HCT116 (cell line): ENCODE data around the gene PYGO2. TPM values are rescaled to one million over a fixed set of nuclear protein-coding genes. Genes with fewer than 3 reads are reported as not detected.
A peak's percentile ranks its signal among the peaks of the same experiment; 100 is the strongest.

Source experiments
- ATAC-seq: fragments of 200-7000 bp; cut with Tn5 transposase; 2 replicates; pipeline ENCODE4 v1.9.1; 2020; ENCODE audit warnings: mild to moderate bottlenecking, moderate library complexity
- BruUV-seq: library from RNA; stranded (reverse); fragments of 400-500 nt; replicated peaks from 2 replicates; lab custom pipeline; 2021; lab: Mats Ljungman, UMichigan
- CTCF ChIA-PET: fragments of 300-600 bp; sonication (Branson Sonifier 250); formaldehyde crosslinking; loops from one replicate; lab custom pipeline; 2021; ENCODE audit warnings: antibody characterized with exemption; lab: Charles Lee
- POLR2A ChIA-PET: fragments of 300-600, 350-600 bp; sonication (Branson Sonifier 250); formaldehyde crosslinking; loops from one replicate; lab custom pipeline; 2021; ENCODE audit warnings: antibody characterized with exemption; lab: Charles Lee
- RAD21 ChIA-PET, 2 experiments: fragments of 300-600 bp; sonication (Branson Sonifier 250); formaldehyde crosslinking; loops; one replicate each; lab custom pipeline; 2023; ENCODE audit warnings: low total read pairs in 2 of 2; ENCODE audit not compliant: uncharacterized antibody in 2 of 2, unreplicated experiment in 2 of 2, low non-redundant PET in 1 of 2; lab: Charles Lee
- DNase-seq: peaks from one replicate; pipeline ENCODE4 v3.0.0-alpha.2; 2010; ENCODE audit warnings: low read depth, low spot score
- H2AFZ ChIP-seq: fragments of 200-600 bp; shearing (Covaris generic), sonication (generic); 2 replicates; pipeline ENCODE4 v1.6.1; 2017; ENCODE audit warnings: low read depth, mixed run types, mixed read lengths, antibody characterized with exemption, low read length; ENCODE audit not compliant: poor library complexity, severe bottlenecking
- H3K27ac ChIP-seq: 2 replicates; pipeline ENCODE4 v1.5.1; 2012; ENCODE audit warnings: low read depth, low read length
- H3K27me3 ChIP-seq: fragments of 200-600 bp; sonication (generic); 2 replicates; pipeline ENCODE4 v1.6.1; 2016; ENCODE audit warnings: mixed run types, low read length, mixed read lengths; ENCODE audit not compliant: insufficient read depth
- H3K36me3 ChIP-seq, 2 experiments: fragments of 200-500 bp in 1 of 2; fragments of 200-600 bp in 1 of 2; sonication (Bioruptor generic) in 1 of 2; sonication (generic) in 1 of 2; 2 replicates each; pipeline versions ENCODE4 v1.5.1 to v1.6.1; 2014 to 2016; ENCODE audit warnings: low read length in 2 of 2, inconsistent platforms in 1 of 2, mixed read lengths in 1 of 2, mixed run types in 1 of 2; ENCODE audit not compliant: insufficient read depth in 2 of 2, control insufficient read depth in 1 of 2
- H3K4me1 ChIP-seq, 2 experiments: fragments of 200-600 bp in 1 of 2; sonication (generic) in 1 of 2; 2 replicates each; pipeline versions ENCODE4 v1.5.1 to v1.6.1; 2012 to 2017; ENCODE audit warnings: low read length in 2 of 2, inconsistent platforms in 1 of 2, mild to moderate bottlenecking in 1 of 2, mixed read lengths in 1 of 2, mixed run types in 1 of 2, moderate library complexity in 1 of 2; ENCODE audit not compliant: insufficient read depth in 2 of 2, control insufficient read depth in 1 of 2
- H3K4me2 ChIP-seq: fragments of 200-600 bp; sonication (generic); 2 replicates; pipeline ENCODE4 v1.6.1; 2017; ENCODE audit warnings: mixed run types, low read length, mixed read lengths
- H3K4me3 ChIP-seq, 2 experiments: fragments of 200-600 bp in 1 of 2; sonication (generic) in 1 of 2; replicated peaks in 1 of 2; 2 replicates each; pipeline ENCODE4 v1.5.1; 2011 to 2016; ENCODE audit warnings: low read length in 2 of 2, control low read depth in 1 of 2, low read depth in 1 of 2, mild to moderate bottlenecking in 1 of 2, mixed read lengths in 1 of 2, mixed run types in 1 of 2
- H3K79me2 ChIP-seq: fragments of 200-600 bp; sonication (generic); 2 replicates; pipeline ENCODE4 v1.6.1; 2017; ENCODE audit warnings: mild to moderate bottlenecking, mixed run types, low read length, moderate library complexity, mixed read lengths; ENCODE audit not compliant: insufficient read depth
- H3K9ac ChIP-seq: fragments of 200-600 bp; sonication (generic); 2 replicates; pipeline ENCODE4 v1.6.1; 2016; ENCODE audit warnings: low read length, mixed read lengths
- H3K9me2 ChIP-seq: fragments of 200-600 bp; sonication (generic), shearing (Covaris generic); 2 replicates; pipeline ENCODE4 v1.6.1; 2017; ENCODE audit warnings: mixed run types, mild to moderate bottlenecking, moderate library complexity; ENCODE audit not compliant: insufficient read depth
- H3K9me3 ChIP-seq, 2 experiments: fragments of 200-500 bp in 1 of 2; fragments of 200-600 bp in 1 of 2; sonication (Bioruptor generic) in 1 of 2; sonication (generic) in 1 of 2; 2 replicates each; pipeline ENCODE4 v1.6.1; 2014 to 2017; ENCODE audit warnings: low read length in 2 of 2, mixed read lengths in 2 of 2, inconsistent platforms in 1 of 2, low read depth in 1 of 2, mild to moderate bottlenecking in 1 of 2, mixed run types in 1 of 2, moderate library complexity in 1 of 2; ENCODE audit not compliant: control insufficient read depth in 1 of 2, insufficient read depth in 1 of 2
- H4K20me1 ChIP-seq: fragments of 200-600 bp; sonication (generic), shearing (Covaris generic); 2 replicates; pipeline ENCODE4 v1.6.1; 2017; ENCODE audit warnings: mixed run types, mild to moderate bottlenecking, moderate library complexity; ENCODE audit not compliant: insufficient read depth
- ATF3 ChIP-seq: IDR thresholded peaks from 2 replicates; pipeline ENCODE4 v1.6.1; 2012
- CBX3 ChIP-seq: IDR thresholded peaks from 2 replicates; pipeline ENCODE4 v1.6.1; 2012; ENCODE audit warnings: low read depth
- CEBPB ChIP-seq: IDR thresholded peaks from 2 replicates; pipeline ENCODE4 v1.6.1; 2012; ENCODE audit warnings: low read depth
- EGR1 ChIP-seq: IDR thresholded peaks from 2 replicates; pipeline ENCODE4 v1.6.1; 2012; ENCODE audit warnings: low read depth
- ELF1 ChIP-seq: IDR thresholded peaks from 2 replicates; pipeline ENCODE4 v1.6.1; 2012; ENCODE audit warnings: low read depth, borderline replicate concordance
- EZH2 ChIP-seq: fragments of 200-600 bp; sonication (generic); IDR thresholded peaks from 2 replicates; pipeline ENCODE4 v1.6.1; 2017; ENCODE audit warnings: antibody characterized with exemption, mixed run types
- JUND ChIP-seq: IDR thresholded peaks from 2 replicates; pipeline ENCODE4 v1.6.1; 2012
- POLR2A ChIP-seq: IDR thresholded peaks from 2 replicates; pipeline ENCODE4 v1.7.0; 2011; ENCODE audit warnings: borderline replicate concordance; ENCODE audit not compliant: insufficient read depth, insufficient read length; ENCODE audit errors: extremely low read depth
- RAD21 ChIP-seq: IDR thresholded peaks from 2 replicates; pipeline ENCODE4 v1.6.1; 2012; ENCODE audit warnings: low read depth, mild to moderate bottlenecking
- SIN3A ChIP-seq: IDR thresholded peaks from 2 replicates; pipeline ENCODE4 v1.6.1; 2012; ENCODE audit warnings: low read depth
- SP1 ChIP-seq: IDR thresholded peaks from 2 replicates; pipeline ENCODE4 v1.6.1; 2012; ENCODE audit warnings: low read depth
- SRF ChIP-seq: IDR thresholded peaks from 2 replicates; pipeline ENCODE4 v1.6.1; 2012; ENCODE audit warnings: low read depth
- TCF7L2 ChIP-seq: IDR thresholded peaks from 2 replicates; pipeline ENCODE4 v1.7.0; 2011; ENCODE audit warnings: borderline replicate concordance, inconsistent platforms; ENCODE audit not compliant: insufficient read depth, insufficient read length; ENCODE audit errors: extremely low read depth
- YY1 ChIP-seq: IDR thresholded peaks from 2 replicates; pipeline ENCODE4 v1.6.1; 2011; ENCODE audit warnings: low read length, low read depth, moderate library complexity, mild to moderate bottlenecking; ENCODE audit not compliant: insufficient replicate concordance; ENCODE audit errors: extremely low read depth
- ZFX ChIP-seq: fragments of 450-650 bp; IDR thresholded peaks from 2 replicates; pipeline ENCODE4 v1.6.1; 2017
- intact Hi-C: fragments of 100-400 bp; cut with micrococcal nuclease; formaldehyde crosslinking; loops from 2 replicates; pipeline ENCODE4 v1.10.0; 2022
- total RNA-seq: library from RNA; stranded (reverse); gene quantifications from one replicate; pipeline ENCODE4 v1.2.1, GENCODE V29; 2021; ENCODE audit not compliant: unreplicated experiment
- TF ChIP-seq, protein P1 (sequence below): IDR thresholded peaks from 2 replicates; pipeline ENCODE4 v1.6.1; 2012; ENCODE audit warnings: low read depth
- TF ChIP-seq, protein P2 (sequence below): IDR thresholded peaks from 2 replicates; pipeline ENCODE4 v1.6.1; 2012
- TF ChIP-seq, protein P3 (sequence below): IDR thresholded peaks from 2 replicates; pipeline ENCODE4 v1.6.1; 2011; ENCODE audit warnings: mild to moderate bottlenecking, low read length, moderate library complexity; ENCODE audit not compliant: insufficient replicate concordance; ENCODE audit errors: extremely low read depth

The PYGO2 gene
- total RNA-seq, 1 experiment from 2014 or later: 37.2 TPM

DNA sequence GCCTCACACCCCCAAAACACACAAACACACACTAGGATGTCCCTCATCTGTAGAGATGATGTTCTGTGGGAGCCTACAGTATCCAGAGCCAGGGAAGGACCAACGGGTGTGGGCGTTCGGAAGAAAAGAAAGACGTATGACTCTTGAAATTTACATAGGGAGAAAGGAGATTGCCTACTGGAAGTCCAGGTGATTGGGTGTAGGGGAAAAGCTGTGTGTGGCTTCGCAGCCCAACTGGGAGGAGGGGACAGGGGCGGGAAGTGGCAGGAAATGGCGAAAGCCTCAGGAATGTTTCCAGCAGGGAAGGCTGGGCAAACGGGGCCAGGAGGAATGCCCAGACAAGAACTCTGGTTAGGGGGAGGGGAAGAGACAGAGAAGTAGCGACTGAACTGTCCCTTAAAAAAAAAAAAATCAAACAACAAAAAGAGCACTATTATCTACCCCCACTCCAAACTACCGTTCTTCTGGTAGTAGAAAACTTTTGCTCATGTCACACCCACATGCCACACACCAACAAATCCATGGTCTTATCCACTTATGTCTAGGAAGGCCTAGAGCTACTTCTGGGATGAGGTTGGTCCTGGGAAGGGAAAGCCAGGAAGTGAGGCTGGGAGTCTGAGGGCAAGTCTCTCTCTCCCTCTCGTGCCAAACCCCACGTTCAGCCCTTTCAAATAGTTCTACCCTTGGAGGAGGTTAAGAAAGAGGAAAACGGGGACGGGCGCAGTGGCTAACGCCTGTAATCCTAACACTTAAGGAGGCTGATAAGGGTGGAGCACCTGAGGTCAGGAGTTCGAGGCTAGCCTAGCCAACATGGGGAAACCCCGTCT lies 11.1 kb upstream of the PYGO2 start (continued):
- no peak for TF ChIP-seq SP1

DNA sequence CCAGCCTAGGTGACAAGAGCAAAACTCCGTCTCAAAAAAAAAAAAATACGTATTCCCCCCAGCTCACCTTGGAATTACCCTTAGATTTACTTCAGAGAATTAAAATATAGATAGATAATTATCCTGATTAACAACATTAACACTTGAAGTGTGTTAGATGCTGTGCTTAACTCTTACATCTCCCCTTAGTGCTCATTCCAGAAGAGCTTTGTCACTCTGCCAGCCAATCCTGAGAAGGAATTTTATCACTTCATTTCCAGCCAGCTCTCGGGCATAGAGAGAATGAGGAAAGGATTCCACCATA lies 10.6 kb upstream of the PYGO2 start:
- H3K4me1 ChIP-seq: peaks cover 40 to 62% of the 10 kb centered on the region in 2 experiments
- peaks cover 88% of the 10 kb centered on the region for H3K79me2 ChIP-seq
- CTCF ChIA-PET: interaction anchor here (0.7 to 2.6 kb wide), 3 partner anchors 27 to 113 kb away, joined by 5 to 14 read pairs (median 7); no protein-coding TSS in a partner anchor
- DNase-seq: no peak
- H3K36me3 ChIP-seq: peaks cover 7 to 21% of the 10 kb centered on the region in 2 experiments; a peak in 2 of 4 replicates
- BruUV-seq: no TSS peak
- no peaks in the 10 kb centered on the region for H4K20me1 ChIP-seq
- no peaks in the 10 kb centered on the region for H3K27me3 ChIP-seq
- RAD21 ChIA-PET: no interaction called here
- POLR2A ChIA-PET: interaction anchor here (0.6 to 5.4 kb wide), 13 partner anchors 8 to 87 kb away, joined by 3 to 46 read pairs (median 4); partner anchors contain the start of genes FLAD1, PBXIP1, PYGO2 and ZBTB7B
- no peak for ATAC-seq
- H2AFZ ChIP-seq: no peak overlapping the region
- peak overlapping the region; percentile 61 to 70 for H3K4me3 ChIP-seq
- H3K9me3 ChIP-seq: no peaks in the 10 kb centered on the region
- no peaks in the 10 kb centered on the region for H3K9me2 ChIP-seq
- peak overlapping the region; percentile 86 for H3K9ac ChIP-seq
- peak overlapping the region; percentile 86 for H3K27ac ChIP-seq
- H3K4me2 ChIP-seq: peak overlapping the region; percentile 90
- intact Hi-C loops: loop anchor here (5.0 kb wide), 2 partner anchors 90 to 165 kb away; partner anchors contain the start of genes EFNA4 and SLC50A1
- TF ChIP-seq RAD21 (no peak), ELF1 (no peak), ZFX (no peak), CEBPB (no peak), EZH2 (no peak), SRF (no peak), SP1 (no peak), JUND (no peak), POLR2A (no peak), ATF3 (no peak), TCF7L2 (no peak), CBX3 (no peak), YY1 (no peak), EGR1 (no peak), SIN3A (no peak)
- TF ChIP-seq, protein P1, sequence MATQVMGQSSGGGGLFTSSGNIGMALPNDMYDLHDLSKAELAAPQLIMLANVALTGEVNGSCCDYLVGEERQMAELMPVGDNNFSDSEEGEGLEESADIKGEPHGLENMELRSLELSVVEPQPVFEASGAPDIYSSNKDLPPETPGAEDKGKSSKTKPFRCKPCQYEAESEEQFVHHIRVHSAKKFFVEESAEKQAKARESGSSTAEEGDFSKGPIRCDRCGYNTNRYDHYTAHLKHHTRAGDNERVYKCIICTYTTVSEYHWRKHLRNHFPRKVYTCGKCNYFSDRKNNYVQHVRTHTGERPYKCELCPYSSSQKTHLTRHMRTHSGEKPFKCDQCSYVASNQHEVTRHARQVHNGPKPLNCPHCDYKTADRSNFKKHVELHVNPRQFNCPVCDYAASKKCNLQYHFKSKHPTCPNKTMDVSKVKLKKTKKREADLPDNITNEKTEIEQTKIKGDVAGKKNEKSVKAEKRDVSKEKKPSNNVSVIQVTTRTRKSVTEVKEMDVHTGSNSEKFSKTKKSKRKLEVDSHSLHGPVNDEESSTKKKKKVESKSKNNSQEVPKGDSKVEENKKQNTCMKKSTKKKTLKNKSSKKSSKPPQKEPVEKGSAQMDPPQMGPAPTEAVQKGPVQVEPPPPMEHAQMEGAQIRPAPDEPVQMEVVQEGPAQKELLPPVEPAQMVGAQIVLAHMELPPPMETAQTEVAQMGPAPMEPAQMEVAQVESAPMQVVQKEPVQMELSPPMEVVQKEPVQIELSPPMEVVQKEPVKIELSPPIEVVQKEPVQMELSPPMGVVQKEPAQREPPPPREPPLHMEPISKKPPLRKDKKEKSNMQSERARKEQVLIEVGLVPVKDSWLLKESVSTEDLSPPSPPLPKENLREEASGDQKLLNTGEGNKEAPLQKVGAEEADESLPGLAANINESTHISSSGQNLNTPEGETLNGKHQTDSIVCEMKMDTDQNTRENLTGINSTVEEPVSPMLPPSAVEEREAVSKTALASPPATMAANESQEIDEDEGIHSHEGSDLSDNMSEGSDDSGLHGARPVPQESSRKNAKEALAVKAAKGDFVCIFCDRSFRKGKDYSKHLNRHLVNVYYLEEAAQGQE: no peak
- TF ChIP-seq, protein P2, sequence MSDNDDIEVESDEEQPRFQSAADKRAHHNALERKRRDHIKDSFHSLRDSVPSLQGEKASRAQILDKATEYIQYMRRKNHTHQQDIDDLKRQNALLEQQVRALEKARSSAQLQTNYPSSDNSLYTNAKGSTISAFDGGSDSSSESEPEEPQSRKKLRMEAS: no peak
- TF ChIP-seq, protein P3, sequence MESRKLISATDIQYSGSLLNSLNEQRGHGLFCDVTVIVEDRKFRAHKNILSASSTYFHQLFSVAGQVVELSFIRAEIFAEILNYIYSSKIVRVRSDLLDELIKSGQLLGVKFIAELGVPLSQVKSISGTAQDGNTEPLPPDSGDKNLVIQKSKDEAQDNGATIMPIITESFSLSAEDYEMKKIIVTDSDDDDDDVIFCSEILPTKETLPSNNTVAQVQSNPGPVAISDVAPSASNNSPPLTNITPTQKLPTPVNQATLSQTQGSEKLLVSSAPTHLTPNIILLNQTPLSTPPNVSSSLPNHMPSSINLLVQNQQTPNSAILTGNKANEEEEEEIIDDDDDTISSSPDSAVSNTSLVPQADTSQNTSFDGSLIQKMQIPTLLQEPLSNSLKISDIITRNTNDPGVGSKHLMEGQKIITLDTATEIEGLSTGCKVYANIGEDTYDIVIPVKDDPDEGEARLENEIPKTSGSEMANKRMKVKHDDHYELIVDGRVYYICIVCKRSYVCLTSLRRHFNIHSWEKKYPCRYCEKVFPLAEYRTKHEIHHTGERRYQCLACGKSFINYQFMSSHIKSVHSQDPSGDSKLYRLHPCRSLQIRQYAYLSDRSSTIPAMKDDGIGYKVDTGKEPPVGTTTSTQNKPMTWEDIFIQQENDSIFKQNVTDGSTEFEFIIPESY: no peak
